ENCODE results near the gene CUX1.

GRCh38 chr7:102255916-102256315 lies 438.5 kb downstream of the CUX1 start:
- TF ChIP-seq CTCF (IDR thresholded peaks at IDR 0.05 in 2 of 3, conservative IDR thresholded peaks at IDR 0.05 in 1 of 3; ENCODE audit: control insufficient read depth in 2 of 3, extremely low read depth in 1 of 3, insufficient read depth in 1 of 3, low read depth in 3 of 3, low read length in 3 of 3) (no peak), ZNF217 (IDR thresholded peaks at IDR 0.05) (no peak), CREM (IDR thresholded peaks at IDR 0.05; ENCODE audit: low read depth) (no peak), USF2 (IDR thresholded peaks at IDR 0.05; ENCODE audit: borderline replicate concordance, low read depth, low read length) (no peak), PBX3 (IDR thresholded peaks at IDR 0.05; ENCODE audit: insufficient replicate concordance, low read depth, low read length) (no peak), ASH2L (IDR thresholded peaks at IDR 0.05; ENCODE audit: borderline replicate concordance, low read depth) (no peak), HDAC2 (IDR thresholded peaks at IDR 0.05) (no peak), TBL1XR1 (IDR thresholded peaks at IDR 0.05; ENCODE audit: low read depth, low read length) (no peak)
